T-cell (primary cell): Measurements from ENCODE around the gene RASA4. TPM values are rescaled to one million over a fixed set of nuclear protein-coding genes. Genes with fewer than 3 reads are reported as not detected.

Experiments
- total RNA-seq, 35 experiments: library from RNA in 6 of 35; stranded (reverse) in 6 of 35; fragments of 120-200 nt in 1 of 35; gene quantifications; one replicate each; pipeline versions ENCODE4 v1.2.1 to v1.2.4 and lab custom pipeline; 2013 to 2026

Gene RASA4
- total RNA-seq, 5 donors from 2014 or later (not counting 1 experiment from before 2014, with no cell fraction given): 63.3 to 89.0 (median 71.6) TPM

Other genes with a start within 250 kb of the RASA4 start
- 10 to 100 TPM; 37.1 to 56.2 (median 48.3) TPM for gene PRKRIP1, start 220.4 kb downstream of the RASA4 start, total RNA-seq
- gene ORAI2, start 183.2 kb downstream of the RASA4 start, total RNA-seq: 10 to 100 TPM; 23.0 to 47.5 (median 37.8) TPM
- 10 to 100 TPM in 3 of 5 donors, 1 to 10 TPM in 2; 5.6 to 13.5 (median 12.2) TPM for gene ALKBH4, start 151.9 kb downstream of the RASA4 start, total RNA-seq
- gene LRWD1, start 151.8 kb downstream of the RASA4 start, total RNA-seq: 10 to 100 TPM; 14.0 to 29.0 (median 23.9) TPM
- gene POLR2J, start 137.8 kb downstream of the RASA4 start, total RNA-seq: 10 to 100 TPM; 35.2 to 53.7 (median 42.3) TPM
- 10 to 100 TPM; 18.3 to 57.0 (median 43.0) TPM for gene RASA4B, start 99.0 kb downstream of the RASA4 start, total RNA-seq
- gene UPK3BL2, start 73.1 kb downstream of the RASA4 start, total RNA-seq: 100 to 1,000 TPM in 1 of 5 donors, 10 to 100 TPM in 4; 34.6 to 115 (median 65.8) TPM
- under 1 TPM; 0.35 to 0.77 (median 0.58) TPM for gene SPDYE2, start 65.5 kb downstream of the RASA4 start, total RNA-seq
- gene POLR2J3, start 44.2 kb downstream of the RASA4 start, total RNA-seq: 100 to 1,000 TPM in 2 of 5 donors, 10 to 100 TPM in 3; 71.3 to 228 (median 97.5) TPM
- gene UPK3BL1, start 26.0 kb upstream of the RASA4 start, total RNA-seq: 100 to 1,000 TPM in 2 of 5 donors, 10 to 100 TPM in 3; 39.0 to 128 (median 47.3) TPM
- gene SPDYE2B, start 33.6 kb upstream of the RASA4 start, total RNA-seq: not detected
- 10 to 100 TPM; 20.8 to 70.3 (median 23.8) TPM for gene POLR2J2, start 54.9 kb upstream of the RASA4 start, total RNA-seq
- 10 to 100 TPM in 2 of 5 donors, 1 to 10 TPM in 3; 6.4 to 15.7 (median 8.7) TPM for gene FAM185A, start 132.2 kb upstream of the RASA4 start, total RNA-seq